Thymus (tissue), 11 donors: ENCODE measurements around the gene LPP. TPM values are rescaled to one million over a fixed set of nuclear protein-coding genes. Genes with fewer than 3 reads are reported as not detected.

ENCODE experiments used
- DNase-seq, 9 donors: peaks; one replicate each; pipeline ENCODE4 v3.0.0-alpha.2; 2013; ENCODE audit warnings: low spot score in 9 of 9, low read depth in 6 of 9, missing footprints in 1 of 9
- H3K27ac ChIP-seq, 2 donors: one replicate each; pipeline ENCODE4 v1.5.1; 2013; ENCODE audit warnings: control low read depth in 1 of 2, low read depth in 1 of 2, low read length in 1 of 2, mild to moderate bottlenecking in 1 of 2, moderate library complexity in 1 of 2
- H3K27me3 ChIP-seq, 2 donors: one replicate each; pipeline ENCODE4 v1.5.1; 2013; ENCODE audit warnings: low read length in 1 of 2; ENCODE audit not compliant: control insufficient read depth in 2 of 2, insufficient read depth in 1 of 2
- H3K36me3 ChIP-seq, 2 donors: one replicate each; pipeline ENCODE4 v1.5.1; 2013; ENCODE audit warnings: low read length in 1 of 2, mild to moderate bottlenecking in 1 of 2, moderate library complexity in 1 of 2; ENCODE audit not compliant: control insufficient read depth in 2 of 2, insufficient read depth in 2 of 2
- H3K4me1 ChIP-seq, 2 donors: one replicate each; pipeline ENCODE4 v1.5.1; 2013; ENCODE audit warnings: low read length in 2 of 2; ENCODE audit not compliant: control insufficient read depth in 2 of 2, insufficient read depth in 2 of 2
- H3K4me3 ChIP-seq, 2 donors: one replicate each; pipeline ENCODE4 v1.5.1; 2013; ENCODE audit warnings: low read length in 2 of 2, control low read depth in 1 of 2, mild to moderate bottlenecking in 1 of 2
- H3K9me3 ChIP-seq, 2 donors: one replicate each; pipeline ENCODE4 v1.5.1; 2013; ENCODE audit warnings: low read length in 1 of 2, mild to moderate bottlenecking in 1 of 2; ENCODE audit not compliant: control insufficient read depth in 2 of 2, insufficient read depth in 1 of 2
- WGBS: extraction: QIAGEN DNeasy Blood & Tissue Kit; methylation state at CpG from one replicate; pipeline ENCODE4 v1.1.7; 2013; 5-methylcytosine and 5-hydroxymethylcytosine counted together
- polyA plus RNA-seq: library from polyadenylated mRNA; stranded (reverse); fragments of 200-250 nt; gene quantifications from one replicate; pipeline ENCODE4 v1.2.3, GENCODE V29; 2013
- total RNA-seq: library from RNA; stranded (reverse); fragments of 120-200 nt; gene quantifications from one replicate; pipeline ENCODE4 v1.2.4, GENCODE V29; 2013
- donor health status: healthy.

LPP gene
- total and polyA plus RNA-seq, 2 donors: 6.5 to 9.2 TPM

DNA sequence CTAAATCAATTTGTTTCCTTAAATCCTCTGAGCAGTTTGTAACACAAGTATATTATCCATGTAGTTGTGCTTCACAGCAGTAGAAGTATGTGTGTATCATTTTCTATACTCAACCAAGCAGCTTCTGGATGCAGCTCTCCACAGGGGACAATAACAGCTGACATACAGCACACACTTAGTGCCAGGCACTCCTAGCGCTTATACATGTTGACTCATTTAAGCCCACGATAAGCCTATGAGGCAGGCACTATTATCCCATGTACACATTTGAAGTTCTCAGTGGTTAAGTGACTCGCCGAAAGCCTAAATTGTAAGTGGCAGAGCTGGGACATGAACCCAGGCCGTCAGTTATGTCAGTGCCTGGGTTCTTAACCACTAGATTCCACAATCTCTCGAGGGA lies 20.3 kb upstream of the LPP start:
- Histone ChIP-seq H3K27me3 (no peaks in the 10 kb centered on the region), H3K27ac (no peak overlapping the region), H3K9me3 (no peaks in the 10 kb centered on the region), H3K4me3 (no peak overlapping the region), H3K4me1 (no peaks in the 10 kb centered on the region), H3K36me3 (no peaks in the 10 kb centered on the region)
- DNase-seq: no peak
- WGBS: 96% methylated on average over 6 of the region's 6 CpGs

DNA sequence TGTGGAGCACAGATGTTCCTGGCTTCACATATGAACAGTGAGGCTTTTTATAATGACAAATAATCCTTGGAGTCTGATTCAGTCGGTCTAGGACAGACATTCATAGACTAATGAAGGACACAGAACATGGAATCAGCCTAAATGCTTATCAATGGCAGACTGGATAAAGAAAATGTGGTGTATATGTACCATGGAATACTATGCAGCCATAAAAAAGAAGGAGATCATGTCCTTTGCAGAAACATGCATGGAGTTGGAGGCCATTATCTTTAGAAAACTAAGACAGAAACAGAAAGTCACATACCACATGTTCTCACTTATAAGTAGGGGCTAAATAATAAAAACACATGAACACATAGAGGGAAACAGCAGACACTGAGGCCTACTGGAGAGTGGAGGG lies 19.9 kb upstream of the LPP start:
- no peaks in the 10 kb centered on the region for H3K4me1 ChIP-seq
- no peak for DNase-seq
- H3K27ac ChIP-seq: no peak overlapping the region
- H3K4me3 ChIP-seq: no peak overlapping the region
- 97% methylated on average over 1 of the region's 1 CpG for WGBS
- no peaks in the 10 kb centered on the region for H3K36me3 ChIP-seq
- no peaks in the 10 kb centered on the region for H3K27me3 ChIP-seq
- no peaks in the 10 kb centered on the region for H3K9me3 ChIP-seq

DNA sequence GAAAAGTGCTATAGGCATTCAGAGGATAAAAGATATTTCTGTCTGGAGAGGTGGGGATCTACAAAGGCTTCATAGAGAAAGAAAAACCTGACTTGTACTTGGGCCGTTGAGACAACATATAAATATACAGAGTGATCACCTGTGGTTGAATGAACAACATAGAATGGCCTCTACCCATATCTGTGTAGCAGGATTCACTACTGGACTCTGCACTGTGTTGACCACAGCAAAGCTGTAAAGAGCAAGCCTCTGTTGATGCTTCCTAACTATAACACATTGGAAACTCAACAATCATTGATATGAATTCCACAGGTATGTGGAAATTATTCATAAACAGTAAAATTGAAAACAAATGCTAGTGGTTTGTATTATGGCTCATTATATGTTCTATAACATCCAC lies 19.1 kb upstream of the LPP start:
- 99% methylated on average over 1 of the region's 1 CpG for WGBS
- Histone ChIP-seq H3K36me3 (no peaks in the 10 kb centered on the region), H3K9me3 (no peaks in the 10 kb centered on the region), H3K27ac (no peak overlapping the region), H3K4me1 (no peaks in the 10 kb centered on the region), H3K4me3 (no peak overlapping the region), H3K27me3 (no peaks in the 10 kb centered on the region)
- no peak for DNase-seq

DNA sequence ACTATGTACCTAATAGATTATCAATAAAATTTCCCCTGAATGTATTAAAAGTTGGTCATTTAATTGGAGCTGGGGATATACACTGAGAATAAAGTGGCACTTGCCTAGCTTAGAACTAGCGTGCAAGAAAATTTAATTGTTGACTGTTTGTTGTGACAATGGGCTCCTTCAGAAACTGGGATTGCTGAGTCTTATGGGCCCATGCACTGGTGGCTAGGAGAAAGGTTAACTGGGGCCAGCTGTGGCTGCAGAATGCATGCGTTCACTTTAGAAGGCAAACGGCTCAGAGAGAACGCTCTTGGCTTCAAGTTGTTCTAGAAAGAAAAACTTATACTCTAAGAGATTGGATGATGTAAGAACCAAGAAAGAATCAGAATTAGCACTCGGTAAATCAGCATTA lies 18.7 kb upstream of the LPP start:
- H3K4me1 ChIP-seq: no peaks in the 10 kb centered on the region
- H3K27ac ChIP-seq: no peak overlapping the region
- no peaks in the 10 kb centered on the region for H3K27me3 ChIP-seq
- no peak overlapping the region for H3K4me3 ChIP-seq
- no peaks in the 10 kb centered on the region for H3K9me3 ChIP-seq
- 95% methylated on average over 5 of the region's 5 CpGs for WGBS
- H3K36me3 ChIP-seq: no peaks in the 10 kb centered on the region
- DNase-seq: no peak

DNA sequence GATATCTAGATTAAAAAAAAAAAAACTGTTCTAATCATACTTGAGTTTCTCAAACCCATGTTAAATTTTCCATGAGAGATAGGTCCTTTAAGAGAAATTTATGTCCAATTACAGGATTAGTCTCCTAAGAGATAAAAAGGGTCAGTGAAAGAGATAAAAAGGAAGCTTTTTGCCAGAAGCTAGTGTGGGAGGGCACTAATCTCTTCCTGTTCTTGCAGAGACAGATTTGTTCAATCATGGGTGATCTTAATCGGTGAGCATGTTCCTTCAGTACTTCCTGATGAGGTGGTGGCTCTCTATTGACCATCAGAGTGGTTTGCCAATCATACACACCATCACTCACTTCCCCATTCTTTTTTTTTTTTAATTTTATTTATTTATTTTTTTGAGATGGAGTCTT lies 16.9 kb upstream of the LPP start:
- DNase-seq: no peak
- H3K9me3 ChIP-seq: no peaks in the 10 kb centered on the region
- H3K4me3 ChIP-seq: no peak overlapping the region
- H3K27ac ChIP-seq: no peak overlapping the region
- H3K36me3 ChIP-seq: no peaks in the 10 kb centered on the region
- 22% methylated on average over 1 of the region's 1 CpG for WGBS
- no peaks in the 10 kb centered on the region for H3K4me1 ChIP-seq
- H3K27me3 ChIP-seq: no peaks in the 10 kb centered on the region

DNA sequence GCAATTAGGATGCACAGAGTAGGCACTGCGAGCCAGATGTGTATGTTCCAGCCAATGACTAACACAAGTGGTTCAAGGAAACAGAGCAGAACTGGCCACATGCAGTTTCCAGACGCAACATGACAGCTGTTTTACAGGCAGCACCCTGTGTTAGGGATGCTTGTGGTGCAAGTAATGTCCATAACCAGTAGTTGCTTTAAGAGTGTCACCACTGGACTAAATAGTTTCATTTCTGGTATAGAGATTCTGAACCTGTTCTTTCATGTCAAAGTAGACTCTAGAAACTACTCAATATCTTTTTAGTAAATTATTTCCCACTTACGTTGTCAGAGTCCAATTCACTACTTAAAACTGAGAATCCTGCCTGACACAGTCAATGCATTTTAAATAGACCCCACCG lies 14.5 kb upstream of the LPP start:
- H3K27ac ChIP-seq: no peak overlapping the region
- H3K27me3 ChIP-seq: no peaks in the 10 kb centered on the region
- no peak overlapping the region for H3K4me3 ChIP-seq
- 99% methylated on average over 4 of the region's 4 CpGs for WGBS
- DNase-seq: no peak
- no peaks in the 10 kb centered on the region for H3K36me3 ChIP-seq
- H3K4me1 ChIP-seq: no peaks in the 10 kb centered on the region
- no peaks in the 10 kb centered on the region for H3K9me3 ChIP-seq

DNA sequence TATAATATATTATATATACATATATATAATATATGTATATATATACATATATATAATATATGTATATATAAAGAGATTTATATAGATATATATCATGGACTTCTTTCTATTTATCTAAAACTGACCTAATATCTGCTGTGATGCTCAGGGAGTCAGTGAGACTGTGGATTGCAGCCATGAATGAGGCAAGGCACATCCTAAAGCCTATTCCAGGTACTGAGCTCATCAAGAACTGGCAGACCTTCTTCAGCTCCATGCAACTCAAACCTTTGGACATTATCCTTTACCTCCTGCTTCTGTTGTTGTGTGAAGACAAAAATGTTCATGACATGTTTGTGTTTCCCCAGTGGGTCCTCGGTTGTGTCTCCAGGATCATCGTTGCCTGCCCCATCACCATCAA lies 7.7 kb upstream of the LPP start:
- WGBS: over 99% methylated on average over 2 of the region's 2 CpGs
- no peak for DNase-seq
- Histone ChIP-seq H3K4me3 (no peak overlapping the region), H3K4me1 (peaks cover 3 to 5% of the 10 kb centered on the region in 2 donors), H3K27ac (no peak overlapping the region), H3K9me3 (no peaks in the 10 kb centered on the region), H3K36me3 (no peaks in the 10 kb centered on the region), H3K27me3 (no peaks in the 10 kb centered on the region)

DNA sequence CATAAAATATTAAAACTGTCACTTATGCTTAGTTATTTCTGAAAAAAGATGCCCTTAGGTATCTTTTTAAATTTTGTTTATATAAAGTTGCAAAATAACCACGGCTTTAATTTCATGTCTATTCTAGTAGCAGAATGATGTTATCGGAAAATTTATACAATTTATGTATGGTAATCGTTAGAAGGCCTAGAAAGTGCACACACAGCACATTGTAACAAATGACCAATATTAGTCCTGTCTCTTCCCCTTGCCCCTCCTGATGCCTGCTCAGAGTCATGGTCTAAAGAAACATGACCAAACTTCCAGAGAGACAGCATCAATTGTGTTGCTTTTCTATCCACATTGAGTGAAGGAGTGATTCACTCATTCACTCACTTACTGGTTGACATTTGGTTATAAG lies 6.2 kb upstream of the LPP start:
- Histone ChIP-seq H3K9me3 (no peaks in the 10 kb centered on the region), H3K27ac (no peak overlapping the region), H3K27me3 (no peaks in the 10 kb centered on the region), H3K4me1 (peaks cover 3 to 10% of the 10 kb centered on the region in 2 donors), H3K36me3 (no peaks in the 10 kb centered on the region), H3K4me3 (no peak overlapping the region)
- no peak for DNase-seq
- WGBS: 99% methylated on average over 3 of the region's 3 CpGs

DNA sequence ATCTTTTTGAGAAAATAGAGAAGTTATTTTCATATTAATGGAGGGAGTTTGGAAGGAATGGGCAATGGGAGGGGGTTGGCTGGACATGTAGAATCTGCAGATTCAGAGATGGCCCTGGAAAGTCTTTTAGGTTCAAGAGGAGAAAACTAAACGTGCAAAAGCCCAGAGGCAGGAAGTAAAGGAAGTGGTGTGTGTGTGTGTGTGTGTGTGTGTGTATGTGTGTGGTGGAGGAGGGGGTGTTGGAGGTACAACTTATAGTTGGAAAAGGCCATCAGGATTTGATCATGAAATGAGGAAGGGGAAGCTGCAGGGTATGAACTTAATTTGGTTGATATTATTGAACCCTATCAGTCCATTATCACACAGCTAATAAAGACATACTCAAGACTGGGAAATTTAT lies 5.6 kb upstream of the LPP start:
- 6% methylated on average over 1 of the region's 1 CpG for WGBS
- Histone ChIP-seq H3K27ac (no peak overlapping the region), H3K36me3 (no peaks in the 10 kb centered on the region), H3K9me3 (peaks cover 0 to 1% of the 10 kb centered on the region in 2 donors), H3K4me1 (peaks cover 8 to 15% of the 10 kb centered on the region in 2 donors), H3K27me3 (no peaks in the 10 kb centered on the region), H3K4me3 (no peak overlapping the region)
- peak in 1 of 9 donors; percentile 47 for DNase-seq

DNA sequence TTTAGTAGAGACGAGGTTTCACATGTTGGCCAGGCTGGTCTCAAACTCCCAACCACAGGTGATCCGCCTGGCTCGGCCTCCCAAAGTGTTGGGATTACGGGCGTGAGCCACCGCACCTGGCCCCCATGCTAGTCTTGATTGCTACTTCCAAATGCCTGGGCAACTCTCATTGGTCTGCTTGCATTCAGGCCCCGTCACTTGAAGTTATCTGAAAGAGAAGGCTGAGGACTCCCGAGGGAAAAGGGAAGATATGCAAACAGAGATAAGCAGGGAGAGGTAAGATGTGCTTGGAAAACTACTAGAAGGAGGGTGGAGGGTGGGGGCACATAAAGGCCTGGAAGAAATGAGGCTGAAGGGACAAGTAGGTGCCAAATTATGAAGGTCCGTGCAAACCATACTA lies 4.4 kb upstream of the LPP start:
- Histone ChIP-seq H3K27ac (no peak overlapping the region), H3K36me3 (no peaks in the 10 kb centered on the region), H3K4me1 (peaks cover 10 to 21% of the 10 kb centered on the region in 2 donors), H3K27me3 (no peaks in the 10 kb centered on the region), H3K9me3 (peaks cover 0 to 3% of the 10 kb centered on the region in 2 donors), H3K4me3 (no peak overlapping the region)
- WGBS: 95% methylated on average over 9 of the region's 9 CpGs
- no peak for DNase-seq
